HFF-Myc (cell line): Measurements from ENCODE around the gene UCN2.
"Not testable (repeated sequence)": the region's sequence is repeated elsewhere in the genome, so short reads cannot be mapped to it uniquely, and the experiment has no call there.

ENCODE experiments used
- DNase-seq: peaks from one replicate; pipeline ENCODE4 v3.0.0-alpha.2; 2011; ENCODE audit warnings: low read depth; ENCODE audit errors: extremely low read depth
- H3K4me3 ChIP-seq: replicated peaks from 2 replicates; pipeline ENCODE4 v1.5.1; 2011; ENCODE audit warnings: low read depth, mild to moderate bottlenecking, control low read depth, low read length
- TF ChIP-seq, protein P1 (sequence below): IDR thresholded peaks from 2 replicates; pipeline ENCODE4 v1.5.1; 2012; ENCODE audit warnings: mild to moderate bottlenecking, low read depth, low read length, control low read depth; ENCODE audit errors: missing control alignments

Gene UCN2

GRCh38 chr3:48555949-48556795 is 7.4 kb downstream of the UCN2 start:
- no peak for DNase-seq
- H3K4me3 ChIP-seq: peak overlapping the region; percentile 47
- TF ChIP-seq, protein P1, sequence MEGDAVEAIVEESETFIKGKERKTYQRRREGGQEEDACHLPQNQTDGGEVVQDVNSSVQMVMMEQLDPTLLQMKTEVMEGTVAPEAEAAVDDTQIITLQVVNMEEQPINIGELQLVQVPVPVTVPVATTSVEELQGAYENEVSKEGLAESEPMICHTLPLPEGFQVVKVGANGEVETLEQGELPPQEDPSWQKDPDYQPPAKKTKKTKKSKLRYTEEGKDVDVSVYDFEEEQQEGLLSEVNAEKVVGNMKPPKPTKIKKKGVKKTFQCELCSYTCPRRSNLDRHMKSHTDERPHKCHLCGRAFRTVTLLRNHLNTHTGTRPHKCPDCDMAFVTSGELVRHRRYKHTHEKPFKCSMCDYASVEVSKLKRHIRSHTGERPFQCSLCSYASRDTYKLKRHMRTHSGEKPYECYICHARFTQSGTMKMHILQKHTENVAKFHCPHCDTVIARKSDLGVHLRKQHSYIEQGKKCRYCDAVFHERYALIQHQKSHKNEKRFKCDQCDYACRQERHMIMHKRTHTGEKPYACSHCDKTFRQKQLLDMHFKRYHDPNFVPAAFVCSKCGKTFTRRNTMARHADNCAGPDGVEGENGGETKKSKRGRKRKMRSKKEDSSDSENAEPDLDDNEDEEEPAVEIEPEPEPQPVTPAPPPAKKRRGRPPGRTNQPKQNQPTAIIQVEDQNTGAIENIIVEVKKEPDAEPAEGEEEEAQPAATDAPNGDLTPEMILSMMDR: no peak

- no peak overlapping the region for H3K4me3 ChIP-seq
- TF ChIP-seq, protein P1: no peak
- no peak for DNase-seq
Measured at GRCh38 chr3:48555231-48555948, 8.2 kb downstream of the UCN2 start.

DNA sequence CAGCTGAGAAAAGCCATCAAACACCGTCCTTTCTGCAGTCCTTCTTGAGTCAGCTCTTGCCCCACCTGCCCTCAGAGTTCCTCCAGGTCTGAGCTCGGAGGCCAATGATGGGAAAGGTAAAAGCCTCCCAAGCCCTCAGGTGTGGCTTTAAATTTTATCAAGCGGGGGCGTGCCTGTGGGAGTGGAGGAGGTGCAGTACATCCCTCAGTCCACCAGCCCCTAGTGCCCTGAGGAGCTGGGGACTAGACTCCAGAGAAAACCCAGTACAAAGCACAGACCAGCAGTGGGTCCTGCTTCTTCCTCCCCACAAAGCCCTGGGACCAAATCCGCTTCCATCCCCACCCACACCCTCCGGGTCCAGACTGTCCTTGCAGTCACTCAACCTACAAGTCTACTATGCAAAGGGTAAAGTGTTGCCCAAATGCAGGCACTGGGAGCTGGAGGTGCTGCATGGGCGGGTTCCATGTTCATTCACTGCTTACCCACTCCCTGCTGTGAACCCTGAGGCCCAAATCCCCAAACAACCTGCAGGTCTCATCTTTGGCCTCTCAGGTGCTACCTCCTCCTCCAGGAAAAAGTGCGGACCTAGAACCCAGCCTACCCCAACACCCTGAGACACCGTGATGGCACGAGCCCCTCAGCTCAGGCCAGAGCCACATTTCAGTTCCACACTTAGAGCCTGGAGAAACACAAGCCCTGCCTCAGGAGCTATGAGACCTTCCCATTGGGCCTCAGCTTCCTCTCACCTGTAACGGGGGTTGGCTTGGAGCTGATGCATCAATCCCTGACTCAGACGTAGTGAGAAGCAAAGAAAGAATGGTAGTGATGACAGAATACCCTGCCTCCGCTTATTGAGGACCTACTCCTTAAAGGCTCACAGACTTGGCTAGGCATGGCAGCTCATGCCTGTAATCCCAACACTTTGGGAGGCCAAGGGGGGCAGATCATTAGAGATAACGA is 9.4 kb downstream of the UCN2 start:
- H3K4me3 ChIP-seq: no peak overlapping the region
- no peak for DNase-seq
- TF ChIP-seq, protein P1: no peak

DNA sequence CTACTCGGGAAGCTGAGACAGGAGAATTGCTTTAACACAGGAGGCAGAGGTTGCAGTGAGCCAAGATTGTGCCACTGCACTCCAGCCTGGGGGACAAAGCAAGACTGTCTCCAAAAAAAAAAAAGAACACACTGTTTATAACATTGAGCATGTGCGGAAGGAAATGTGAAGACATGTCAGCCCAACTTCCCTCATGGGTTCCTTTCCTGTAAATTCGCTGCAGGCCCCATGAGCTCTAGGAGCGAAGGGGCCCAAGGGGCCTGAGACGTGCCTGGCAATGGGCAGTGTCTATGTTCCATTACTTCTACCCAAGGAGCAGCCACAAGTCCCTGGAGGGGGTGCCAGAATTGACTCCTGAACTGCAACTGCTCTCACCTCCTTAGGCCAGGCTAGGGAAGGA is 10.2 kb downstream of the UCN2 start:
- TF ChIP-seq, protein P1: no peak
- H3K4me3 ChIP-seq: no peak overlapping the region
- no peak for DNase-seq

- no peak for DNase-seq
- no peak overlapping the region for H3K4me3 ChIP-seq
- TF ChIP-seq, protein P1: no peak
Measured at GRCh38 chr3:48552111-48552951, 11.2 kb downstream of the UCN2 start.

- not testable (repeated sequence) for DNase-seq, H3K4me3 ChIP-seq
Measured at GRCh38 chr3:48551651-48552050, 11.9 kb downstream of the UCN2 start.
